Left lung (tissue), 10 donors: ENCODE results near the gene FGF2. TPM values are rescaled to one million over a fixed set of nuclear protein-coding genes. Genes with fewer than 3 reads are reported as not detected.
A peak's percentile ranks its signal among the peaks of the same experiment; 100 is the strongest.

ENCODE experiments used
- ATAC-seq: fragments of 200-7000 bp; cut with Tn5 transposase; one replicate; pipeline ENCODE4 v1.9.1; 2020; ENCODE audit warnings: moderate library complexity
- DNase-seq, 4 donors: peaks; one replicate each; pipeline ENCODE4 v3.0.0-alpha.2; 2013 to 2020
- H3K27ac ChIP-seq, 2 donors: fragments of 200-600 bp; sonication (generic) in 1 of 2; one replicate each; pipeline versions ENCODE4 v1.5.0 to v1.8.0; 2020 to 2021
- H3K27me3 ChIP-seq, 2 donors: fragments of 200-600 bp; sonication (generic) in 1 of 2; one replicate each; pipeline versions ENCODE4 v1.5.0 to v1.8.0; 2020 to 2021
- H3K36me3 ChIP-seq, 2 donors: fragments of 200-600 bp; sonication (generic) in 1 of 2; one replicate each; pipeline versions ENCODE4 v1.5.0 to v1.8.0; 2020 to 2021
- H3K4me1 ChIP-seq, 2 donors: fragments of 200-600 bp; one replicate each; pipeline ENCODE4 v1.8.0; 2021
- H3K4me3 ChIP-seq, 2 donors: fragments of 200-600 bp; sonication (generic) in 1 of 2; one replicate each; pipeline versions ENCODE4 v1.5.0 to v1.8.0; 2020 to 2021; ENCODE audit warnings: mild to moderate bottlenecking in 1 of 2
- H3K9me3 ChIP-seq, 2 donors: fragments of 200-600 bp; sonication (generic) in 1 of 2; one replicate each; pipeline versions ENCODE4 v1.5.0 to v1.8.0; 2020 to 2021
- intact Hi-C, 2 donors: fragments of 100-400 bp; cut with DNase I; formaldehyde crosslinking; loops; one replicate each; pipeline versions ENCODE4 v1.11.2 to v1.14.2; 2022
- polyA plus RNA-seq, 6 donors: library from polyadenylated mRNA; unstranded; fragments of 120-200 nt; gene quantifications; one replicate each; pipeline ENCODE4 v1.2.1, GENCODE V29; 2013; ENCODE audit not compliant: insufficient read length in 6 of 6
- total RNA-seq, 2 donors: library from RNA; stranded (reverse); fragmentation: NEBNext Ultra II Directional; extraction: Animal tissue kit (Norgen Biotek cat#: 25700); gene quantifications; one replicate each; pipeline ENCODE4 v1.2.1, GENCODE V29; 2021
- TF ChIP-seq, protein P1 (sequence below), 2 donors: fragments of 200-600 bp; sonication (generic) in 1 of 2; IDR thresholded peaks; one replicate each; pipeline versions ENCODE4 v1.5.0 to v1.8.0; 2021; ENCODE audit warnings: antibody characterized with exemption in 2 of 2
- donor health status: DM: no; HTN: yes; CAD: no.
- donor health status: DM: no; HTN: no; CAD: no.

Gene FGF2
- total and polyA plus RNA-seq, 8 donors: 6.5 to 14.7 (median 7.2) TPM

DNA sequence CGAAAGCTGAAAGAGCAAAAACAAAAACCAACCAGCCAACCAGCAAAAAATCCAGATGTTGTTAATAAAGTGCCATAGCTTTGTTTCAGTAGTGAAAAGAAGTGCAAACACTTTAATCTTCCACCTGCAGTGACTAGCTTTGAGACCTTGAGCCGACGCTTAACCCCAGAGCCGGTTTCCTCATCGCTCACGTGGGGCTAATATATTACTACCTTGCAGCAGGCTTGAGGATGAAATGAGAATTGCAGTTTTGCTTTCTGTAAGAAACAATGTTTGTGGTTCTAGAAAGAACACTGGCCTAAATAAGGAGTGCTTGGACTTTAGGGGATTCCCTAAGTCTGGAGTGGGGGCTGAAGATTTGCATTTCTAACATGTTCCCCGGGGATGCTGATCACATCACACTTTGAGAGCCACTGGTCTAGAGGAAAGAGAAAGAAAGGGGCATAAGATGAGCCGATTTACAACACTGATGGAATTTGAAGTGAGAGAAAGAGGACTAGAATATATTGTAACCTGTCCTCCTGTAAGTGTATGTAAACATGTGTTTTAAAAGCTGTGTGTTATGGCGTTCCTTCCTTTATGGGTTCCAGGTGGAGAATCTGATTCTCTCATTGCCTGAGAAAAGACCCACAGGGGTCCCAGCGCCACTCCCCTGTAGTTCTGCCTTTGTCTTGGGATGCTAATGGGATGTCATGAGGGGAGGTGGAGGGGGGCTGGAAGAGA is 1.4 kb downstream of the FGF2 start:
- ATAC-seq: peak; percentile 54
- peaks cover 25 to 96% of the 10 kb centered on the region in 2 donors for H3K27me3 ChIP-seq
- peak in 1 of 4 donors; percentile 30 for DNase-seq
- H3K9me3 ChIP-seq: no peaks in the 10 kb centered on the region
- H3K4me3 ChIP-seq: peak overlapping the region; percentile 49 to 52
- peak overlapping the region; percentile 62 to 72 for H3K27ac ChIP-seq
- intact Hi-C loops: no loop called here
- no peaks in the 10 kb centered on the region for H3K36me3 ChIP-seq
- TF ChIP-seq, protein P1, sequence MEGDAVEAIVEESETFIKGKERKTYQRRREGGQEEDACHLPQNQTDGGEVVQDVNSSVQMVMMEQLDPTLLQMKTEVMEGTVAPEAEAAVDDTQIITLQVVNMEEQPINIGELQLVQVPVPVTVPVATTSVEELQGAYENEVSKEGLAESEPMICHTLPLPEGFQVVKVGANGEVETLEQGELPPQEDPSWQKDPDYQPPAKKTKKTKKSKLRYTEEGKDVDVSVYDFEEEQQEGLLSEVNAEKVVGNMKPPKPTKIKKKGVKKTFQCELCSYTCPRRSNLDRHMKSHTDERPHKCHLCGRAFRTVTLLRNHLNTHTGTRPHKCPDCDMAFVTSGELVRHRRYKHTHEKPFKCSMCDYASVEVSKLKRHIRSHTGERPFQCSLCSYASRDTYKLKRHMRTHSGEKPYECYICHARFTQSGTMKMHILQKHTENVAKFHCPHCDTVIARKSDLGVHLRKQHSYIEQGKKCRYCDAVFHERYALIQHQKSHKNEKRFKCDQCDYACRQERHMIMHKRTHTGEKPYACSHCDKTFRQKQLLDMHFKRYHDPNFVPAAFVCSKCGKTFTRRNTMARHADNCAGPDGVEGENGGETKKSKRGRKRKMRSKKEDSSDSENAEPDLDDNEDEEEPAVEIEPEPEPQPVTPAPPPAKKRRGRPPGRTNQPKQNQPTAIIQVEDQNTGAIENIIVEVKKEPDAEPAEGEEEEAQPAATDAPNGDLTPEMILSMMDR (IDR thresholded peaks at IDR 0.05): no peak
- H3K4me1 ChIP-seq: peaks cover 0 to 17% of the 10 kb centered on the region in 2 donors

DNA sequence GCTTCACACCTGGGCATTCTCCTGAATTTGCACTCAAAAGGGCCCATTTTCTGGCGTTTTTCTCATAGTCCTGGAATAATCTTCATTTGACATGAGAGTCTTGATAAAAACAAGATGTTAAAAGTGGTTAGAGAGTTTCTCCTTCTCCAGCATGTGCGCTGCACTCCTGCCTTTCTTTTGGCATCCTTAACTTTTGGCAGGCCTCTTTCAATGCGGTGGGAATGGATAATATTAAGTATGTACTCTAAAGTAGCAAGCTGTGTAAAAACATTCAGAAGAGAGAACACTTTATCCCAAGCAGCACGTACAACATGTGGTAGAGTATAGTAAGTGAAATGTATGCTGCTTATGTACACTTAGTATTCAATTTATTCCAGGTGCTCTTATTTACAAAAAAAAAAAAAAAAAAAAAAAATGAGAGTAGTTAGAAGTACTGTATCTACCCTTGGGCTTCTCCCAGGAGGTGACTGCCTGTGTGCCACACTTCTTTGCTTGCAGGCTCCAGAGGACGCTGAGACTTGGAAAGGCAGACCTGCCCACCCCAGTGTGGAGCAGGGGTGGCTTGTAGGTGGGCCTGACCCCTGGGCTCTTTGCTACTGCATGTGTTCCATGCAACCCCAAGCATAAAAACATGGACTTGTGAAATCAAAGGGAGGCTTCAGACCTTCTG is 3.9 kb downstream of the FGF2 start:
- no peak for ATAC-seq
- H3K27ac ChIP-seq: no peak overlapping the region
- TF ChIP-seq, protein P1 (IDR thresholded peaks at IDR 0.05): no peak
- no peaks in the 10 kb centered on the region for H3K9me3 ChIP-seq
- no peaks in the 10 kb centered on the region for H3K36me3 ChIP-seq
- H3K4me3 ChIP-seq: no peak overlapping the region
- peaks cover 25 to 72% of the 10 kb centered on the region in 2 donors for H3K27me3 ChIP-seq
- intact Hi-C loops: no loop called here
- DNase-seq: peak in 1 of 4 donors; percentile 51
- H3K4me1 ChIP-seq: peaks cover 0 to 17% of the 10 kb centered on the region in 2 donors

DNA sequence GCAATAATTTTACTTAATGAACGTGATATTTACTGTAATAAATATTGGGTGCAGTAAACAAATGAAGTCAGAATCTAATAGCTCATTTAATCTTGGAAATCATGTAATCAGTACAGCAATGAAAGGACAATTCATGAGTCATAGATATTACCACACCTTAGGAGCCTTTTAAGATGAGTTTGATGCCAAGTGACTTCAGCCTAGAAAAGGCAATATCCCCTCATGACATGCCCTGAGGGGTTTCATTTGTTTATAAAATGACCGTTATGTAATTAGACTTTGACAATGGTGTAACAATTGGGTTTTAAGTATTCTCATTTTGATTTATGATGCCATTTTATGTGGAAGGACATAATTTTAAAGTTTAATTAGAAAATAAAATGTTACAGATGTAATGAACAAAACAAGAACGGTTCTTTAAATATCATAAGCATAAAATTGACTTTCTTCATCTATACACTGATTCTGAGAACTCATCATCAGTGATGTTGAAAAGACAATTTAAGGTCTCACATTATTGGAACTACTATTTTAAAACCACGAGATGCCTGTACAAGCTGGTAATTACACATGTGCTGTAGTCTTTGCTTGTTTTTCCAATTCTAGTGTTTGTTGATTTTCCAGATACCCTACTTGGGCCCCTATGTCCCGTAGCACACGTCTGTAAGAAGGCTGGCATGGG is 5.0 kb downstream of the FGF2 start:
- Histone ChIP-seq H3K27me3 (peaks cover 17 to 61% of the 10 kb centered on the region in 2 donors), H3K36me3 (no peaks in the 10 kb centered on the region), H3K9me3 (no peaks in the 10 kb centered on the region), H3K27ac (no peak overlapping the region), H3K4me1 (peaks cover 0 to 11% of the 10 kb centered on the region in 2 donors), H3K4me3 (no peak overlapping the region)
- TF ChIP-seq, protein P1 (IDR thresholded peaks at IDR 0.05): no peak
- ATAC-seq (no peak), DNase-seq (no peak)
- intact Hi-C loops: no loop called here

DNA sequence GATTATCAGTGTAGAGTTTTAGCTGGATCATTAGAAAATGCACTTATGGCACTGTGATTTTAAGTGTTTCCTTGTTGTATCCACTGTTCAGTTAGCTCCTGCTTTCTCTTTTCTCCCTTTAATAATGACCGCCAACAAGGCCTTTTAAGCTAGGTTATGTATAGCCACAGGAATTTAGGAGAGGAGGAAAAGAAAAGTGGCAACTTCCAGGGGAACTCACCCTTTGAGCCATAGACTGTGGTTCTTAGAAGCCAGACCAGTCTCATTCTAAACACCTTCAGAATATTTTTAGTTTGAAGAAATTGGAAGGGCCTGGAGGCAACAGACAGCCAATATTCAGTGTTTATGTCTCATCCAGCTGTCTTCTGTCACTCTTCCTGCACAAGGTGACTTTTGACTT is 6.1 kb downstream of the FGF2 start:
- Histone ChIP-seq H3K9me3 (no peaks in the 10 kb centered on the region), H3K27me3 (peaks cover 9 to 51% of the 10 kb centered on the region in 2 donors), H3K4me1 (peaks cover 0 to 3% of the 10 kb centered on the region in 2 donors), H3K36me3 (no peaks in the 10 kb centered on the region), H3K4me3 (no peak overlapping the region), H3K27ac (no peak overlapping the region)
- intact Hi-C loops: no loop called here
- TF ChIP-seq, protein P1 (IDR thresholded peaks at IDR 0.05): no peak
- no peak for ATAC-seq
- DNase-seq: no peak

DNA sequence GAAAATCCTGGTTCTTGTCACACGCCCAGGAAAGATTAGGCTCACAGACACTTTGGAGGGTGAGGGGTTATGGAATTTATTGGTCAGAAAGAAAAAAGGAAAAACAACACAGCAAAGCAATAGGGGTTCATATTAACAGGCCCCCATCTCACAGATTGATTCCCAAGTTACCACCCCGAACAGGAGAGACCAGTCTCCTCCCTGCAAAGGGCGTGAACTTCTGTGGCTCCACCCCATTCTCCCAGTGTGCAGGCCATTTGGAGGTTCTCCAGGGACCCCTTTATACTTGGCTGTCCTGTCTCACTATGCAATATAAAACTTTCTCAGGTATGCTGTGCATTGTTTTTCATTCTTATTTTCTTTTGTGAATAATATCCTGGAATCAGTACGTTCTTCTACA is 7.4 kb downstream of the FGF2 start:
- ATAC-seq (no peak), DNase-seq (no peak)
- H3K27ac ChIP-seq: no peak overlapping the region
- no peaks in the 10 kb centered on the region for H3K9me3 ChIP-seq
- H3K4me3 ChIP-seq: no peak overlapping the region
- no peaks in the 10 kb centered on the region for H3K36me3 ChIP-seq
- no peaks in the 10 kb centered on the region for H3K4me1 ChIP-seq
- TF ChIP-seq, protein P1 (IDR thresholded peaks at IDR 0.05): no peak
- peaks cover 0 to 38% of the 10 kb centered on the region in 2 donors for H3K27me3 ChIP-seq
- intact Hi-C loops: no loop called here
